Prostate gland (tissue), 2 donors: Measurements from ENCODE around the gene TCF20. TPM values are rescaled to one million over a fixed set of nuclear protein-coding genes. Genes with fewer than 3 reads are reported as not detected.

Source experiments
- DNase-seq: peaks from one replicate; pipeline ENCODE4 v3.0.0-alpha.2; 2019; ENCODE audit warnings: low spot score
- H3K27ac ChIP-seq, 2 donors: fragments of 200-600 bp; sonication (generic); 2 replicates each; pipeline ENCODE4 v1.5.1; 2017 to 2019
- H3K27me3 ChIP-seq: fragments of 200-600 bp; sonication (generic); replicated peaks from 2 replicates; pipeline ENCODE4 v1.5.1; 2019; ENCODE audit not compliant: insufficient read depth
- H3K36me3 ChIP-seq, 2 donors: fragments of 200-600 bp; sonication (generic); 1 replicate in 1 of 2; 2 replicates in 1 of 2; pipeline versions ENCODE4 v1.5.1 to v1.8.1; 2017 to 2019
- H3K4me1 ChIP-seq: fragments of 200-600 bp; sonication (generic); replicated peaks from 2 replicates; pipeline ENCODE4 v1.5.1; 2019
- H3K4me3 ChIP-seq, 2 donors: fragments of 200-600 bp; sonication (generic); 2 replicates each; pipeline ENCODE4 v1.5.1; 2017 to 2019
- H3K9me3 ChIP-seq: fragments of 200-600 bp; sonication (generic); 2 replicates; pipeline ENCODE4 v1.5.1; 2017
- CTCF ChIP-seq, 4 experiments: fragments of 200-600 bp in 2 of 4; fragments of 450-650 bp in 2 of 4; sonication (generic) in 2 of 4; IDR thresholded peaks; 1 replicate in 3 of 4; 2 replicates in 1 of 4; pipeline ENCODE4 v1.5.1; 2016 to 2019; ENCODE audit warnings: antibody characterized with exemption in 4 of 4, mild to moderate bottlenecking in 2 of 4, moderate library complexity in 2 of 4
- POLR2A ChIP-seq: fragments of 450-650 bp; IDR thresholded peaks from one replicate; pipeline ENCODE4 v1.6.1; 2016; ENCODE audit warnings: antibody characterized with exemption, mild to moderate bottlenecking
- POLR2AphosphoS5 ChIP-seq: sonication (generic); formaldehyde crosslinking; IDR thresholded peaks from one replicate; pipeline ENCODE4 v1.6.1; 2017; ENCODE audit warnings: antibody characterized with exemption
- WGBS: methylation state at CpG from one replicate; pipeline ENCODE4 v1.1.5; 2018; 5-methylcytosine and 5-hydroxymethylcytosine counted together
- intact Hi-C: fragments of 100-400 bp; cut with DNase I; formaldehyde crosslinking; loops from one replicate; pipeline ENCODE4 v1.14.2; 2022
- total RNA-seq, 2 donors: library from RNA; depleted of rRNA; stranded (reverse); fragments of >200 nt; gene quantifications; one replicate each; pipeline ENCODE4 v1.1.0, GENCODE V29; 2016

Gene TCF20
- total RNA-seq, 2 donors from 2014 or later: 43.9 to 47.3 TPM

- intact Hi-C loops: no loop called here
- no peak for TF ChIP-seq POLR2AphosphoS5
- TF ChIP-seq POLR2A: no peak
- TF ChIP-seq CTCF (IDR thresholded peaks at IDR 0.05): no peak
- 94% methylated on average over 1 of the region's 1 CpG for WGBS
Observed at GRCh38 chr22:42222140-42222539, 48.3 kb downstream of the TCF20 start.

More at GRCh38 chr22:42222140-42222539, 48.3 kb downstream of the TCF20 start:
- H3K36me3 ChIP-seq: no peaks in the 10 kb centered on the region
- no peak for DNase-seq
- H3K4me1 ChIP-seq: no peaks in the 10 kb centered on the region
- no peaks in the 10 kb centered on the region for H3K9me3 ChIP-seq
- no peak overlapping the region for H3K4me3 ChIP-seq
- no peak overlapping the region for H3K27ac ChIP-seq
- no peaks in the 10 kb centered on the region for H3K27me3 ChIP-seq

Other genes with a start within 250 kb of the TCF20 start
- 10 to 100 TPM; 41.5 to 47.1 TPM for gene NAGA, start 199.8 kb downstream of the TCF20 start, total RNA-seq
- gene PHETA2, start 196.4 kb downstream of the TCF20 start, total RNA-seq: 10 to 100 TPM in 1 of 2 donors, 1 to 10 TPM in 1; 8.5 to 11.2 TPM
- 10 to 100 TPM; 19.1 to 35.8 TPM for gene SMDT1, start 191.0 kb downstream of the TCF20 start, total RNA-seq
- 10 to 100 TPM; 52.9 to 53.1 TPM for gene NDUFA6, start 179.9 kb downstream of the TCF20 start, total RNA-seq
- 1 to 10 TPM in 1 of 2 donors, under 1 TPM in 1; 0.73 to 5.2 TPM for gene CYP2D6, start 139.8 kb downstream of the TCF20 start, total RNA-seq
- 1 to 10 TPM in 1 of 2 donors, under 1 TPM in 1; 0.36 to 2.4 TPM for gene NFAM1, start 161.8 kb upstream of the TCF20 start, total RNA-seq
- gene RRP7A, start 249.1 kb upstream of the TCF20 start, total RNA-seq: 10 to 100 TPM; 32.4 to 41.5 TPM